A673 (cell line): Measurements from ENCODE around the gene C10orf90. TPM values are rescaled to one million over a fixed set of nuclear protein-coding genes. Genes with fewer than 3 reads are reported as not detected.

Source experiments
- BruUV-seq: library from RNA; stranded (reverse); fragments of 400-500 nt; replicated peaks from 2 replicates; lab custom pipeline; 2021; lab: Mats Ljungman, UMichigan
- CTCF ChIA-PET: fragments of 300-600 bp; sonication (Branson Sonifier 250); formaldehyde crosslinking; loops from one replicate; lab custom pipeline; 2022; ENCODE audit warnings: antibody characterized with exemption; lab: Charles Lee
- POLR2A ChIA-PET: fragments of 300-600 bp; sonication (Branson Sonifier 250); formaldehyde crosslinking; loops from one replicate; lab custom pipeline; 2022; ENCODE audit warnings: antibody characterized with exemption; ENCODE audit not compliant: low non-redundant PET; lab: Charles Lee
- DNase-seq: peaks from one replicate; pipeline ENCODE4 v3.0.0-alpha.2; 2015; ENCODE audit warnings: low spot score
- H3K27ac ChIP-seq: fragments of 200-600 bp; sonication (generic); 2 replicates; pipeline ENCODE4 v1.5.1; 2016; ENCODE audit warnings: mixed run types, low read depth, mild to moderate bottlenecking, mixed read lengths, antibody characterized with exemption, low read length; ENCODE audit not compliant: poor library complexity, severe bottlenecking
- H3K27me3 ChIP-seq: fragments of 200-600 bp; sonication (generic); replicated peaks from 2 replicates; pipeline ENCODE4 v1.6.1; 2017; ENCODE audit warnings: mixed run types, low read depth, mild to moderate bottlenecking, mixed read lengths, antibody characterized with exemption, low read length; ENCODE audit not compliant: insufficient read depth, poor library complexity
- H3K36me3 ChIP-seq: fragments of 200-600 bp; sonication (generic); 2 replicates; pipeline ENCODE4 v1.6.1; 2016; ENCODE audit warnings: mixed run types, mild to moderate bottlenecking, mixed read lengths, antibody characterized with exemption, low read length; ENCODE audit not compliant: insufficient read depth, poor library complexity, severe bottlenecking
- H3K4me1 ChIP-seq: fragments of 200-600 bp; sonication (generic); 2 replicates; pipeline ENCODE4 v1.6.1; 2017; ENCODE audit warnings: mixed run types, mild to moderate bottlenecking, mixed read lengths, antibody characterized with exemption, low read length; ENCODE audit not compliant: insufficient read depth, poor library complexity, severe bottlenecking
- H3K4me3 ChIP-seq: fragments of 200-600 bp; sonication (generic); 2 replicates; pipeline ENCODE4 v1.5.1; 2016; ENCODE audit warnings: low read depth, mixed run types, mild to moderate bottlenecking, mixed read lengths, low read length; ENCODE audit not compliant: poor library complexity, severe bottlenecking
- H3K9me3 ChIP-seq: fragments of 200-600 bp; sonication (generic); 2 replicates; pipeline ENCODE4 v1.6.1; 2016; ENCODE audit warnings: mixed run types, low read depth, mild to moderate bottlenecking, mixed read lengths, antibody characterized with exemption, low read length; ENCODE audit not compliant: poor library complexity, severe bottlenecking
- CTCF ChIP-seq: fragments of 300-800, 200-600 bp; sonication (generic); conservative IDR thresholded peaks from 2 replicates; pipeline ENCODE4 v1.5.1; 2017; ENCODE audit warnings: low read depth, mild to moderate bottlenecking, antibody characterized with exemption, low read length, moderate library complexity, mixed read lengths
- EZH2 ChIP-seq: fragments of 200-600 bp; sonication (generic); IDR thresholded peaks from 2 replicates; pipeline ENCODE4 v1.6.1; 2017; ENCODE audit warnings: borderline replicate concordance, low read depth, mild to moderate bottlenecking, mixed read lengths, antibody characterized with exemption, low read length; ENCODE audit not compliant: poor library complexity, severe bottlenecking
- intact Hi-C: fragments of 100-400 bp; cut with micrococcal nuclease; formaldehyde crosslinking; loops from one replicate; pipeline ENCODE4 v1.10.0; 2022; ENCODE audit not compliant: unreplicated experiment
- total RNA-seq: library from RNA; stranded (reverse); gene quantifications from 2 replicates; pipeline ENCODE4 v1.2.3, GENCODE V29; 2021

Gene C10orf90
- total RNA-seq, 1 experiment from 2014 or later = not detected

GRCh38 chr10:126423732-126424491 is 246.6 kb downstream of the C10orf90 start:
- no TSS peak for BruUV-seq
- H3K9me3 ChIP-seq = no peaks in the 10 kb centered on the region
- TF ChIP-seq CTCF (no peak), EZH2 (no peak)
- POLR2A ChIA-PET = no interaction called here
- H3K36me3 ChIP-seq = no peaks in the 10 kb centered on the region
- no peak overlapping the region for H3K27ac ChIP-seq
- no peak overlapping the region for H3K4me3 ChIP-seq
- intact Hi-C loops = no loop called here
- CTCF ChIA-PET = no interaction called here
- H3K4me1 ChIP-seq = no peaks in the 10 kb centered on the region
- DNase-seq = no peak
- no peaks in the 10 kb centered on the region for H3K27me3 ChIP-seq

DNA sequence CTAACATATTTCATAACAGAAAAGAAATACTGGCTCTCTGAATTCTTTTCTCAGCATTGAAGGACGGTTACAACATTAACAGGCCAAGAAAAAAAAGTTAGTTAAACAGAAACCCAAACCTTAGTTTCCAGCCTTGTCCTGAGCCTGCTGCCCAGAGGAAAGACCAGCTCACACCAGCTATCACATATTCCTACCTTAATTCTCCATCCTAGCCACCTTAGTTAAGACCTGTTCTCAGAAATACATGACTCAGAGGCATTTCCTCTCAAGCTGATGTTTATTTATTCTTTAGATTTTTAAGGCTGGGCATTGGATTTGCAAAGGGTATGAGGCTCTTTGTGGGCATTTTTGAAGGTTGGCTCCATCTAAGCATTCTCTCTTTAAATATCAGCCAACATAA is 247.9 kb downstream of the C10orf90 start:
- intact Hi-C loops = no loop called here
- H3K4me3 ChIP-seq = no peak overlapping the region
- H3K27me3 ChIP-seq = no peaks in the 10 kb centered on the region
- DNase-seq = no peak
- no peaks in the 10 kb centered on the region for H3K9me3 ChIP-seq
- POLR2A ChIA-PET = no interaction called here
- no peaks in the 10 kb centered on the region for H3K4me1 ChIP-seq
- CTCF ChIA-PET = no interaction called here
- BruUV-seq = no TSS peak
- TF ChIP-seq EZH2 (no peak), CTCF (no peak)
- H3K36me3 ChIP-seq = no peaks in the 10 kb centered on the region
- no peak overlapping the region for H3K27ac ChIP-seq

- ChIA-PET CTCF (no interaction called here), POLR2A (no interaction called here)
- intact Hi-C loops = no loop called here
These were observed 248.7 kb downstream of the C10orf90 start for GRCh38 chr10:126421756-126422256.

More at GRCh38 chr10:126421756-126422256, 248.7 kb downstream of the C10orf90 start:
- Histone ChIP-seq H3K9me3 (no peaks in the 10 kb centered on the region), H3K27ac (no peak overlapping the region), H3K4me3 (no peak overlapping the region), H3K36me3 (no peaks in the 10 kb centered on the region), H3K27me3 (no peaks in the 10 kb centered on the region), H3K4me1 (no peaks in the 10 kb centered on the region)
- TF ChIP-seq CTCF (no peak), EZH2 (no peak)
- BruUV-seq = no TSS peak
- DNase-seq = no peak
